WTC11 (cell line): ENCODE data around the gene ALOX12B. TPM values are rescaled to one million over a fixed set of nuclear protein-coding genes. Genes with fewer than 3 reads are reported as not detected.

Experiments
- ATAC-seq: fragments of 200-7000 bp; cut with Tn5 transposase; 2 replicates; pipeline ENCODE4 v1.10.0; 2021; ENCODE audit warnings: mild to moderate bottlenecking, moderate library complexity
- CTCF ChIA-PET: fragments of 300-600 bp; sonication (Branson Sonifier 250); formaldehyde crosslinking; loops from one replicate; lab custom pipeline; 2021; ENCODE audit warnings: antibody characterized with exemption; lab: Charles Lee
- POLR2A ChIA-PET: fragments of 350-600 bp; sonication (Branson Sonifier 250); formaldehyde crosslinking; loops from one replicate; lab custom pipeline; 2021; ENCODE audit warnings: antibody characterized with exemption; lab: Charles Lee
- DNase-seq: peaks from one replicate; pipeline ENCODE4 v3.0.0; 2021; ENCODE audit warnings: low spot score
- H3K27ac Mint-ChIP-seq: 2 replicates; pipeline ENCODE4 v1.8.0; 2021; ENCODE audit warnings: mixed read lengths
- H3K27me3 Mint-ChIP-seq: 2 replicates; pipeline ENCODE4 v1.8.0; 2021; ENCODE audit warnings: low read depth, mild to moderate bottlenecking, moderate library complexity, mixed read lengths
- H3K36me3 Mint-ChIP-seq: 2 replicates; pipeline ENCODE4 v1.8.0; 2021; ENCODE audit warnings: mixed read lengths
- H3K4me1 Mint-ChIP-seq: 2 replicates; pipeline ENCODE4 v1.8.0; 2022; ENCODE audit warnings: mixed read lengths
- H3K4me3 Mint-ChIP-seq: 2 replicates; pipeline ENCODE4 v1.8.0; 2021; ENCODE audit warnings: mild to moderate bottlenecking, moderate library complexity, mixed read lengths
- H3K9me3 Mint-ChIP-seq: 2 replicates; pipeline ENCODE4 v1.8.0; 2021; ENCODE audit warnings: mixed read lengths
- EMX1 ChIP-seq: fragments of 250-450 bp; sonication (Bioruptor Pico); IDR thresholded peaks from 2 replicates; pipeline ENCODE4 v1.8.0; 2021; ENCODE audit warnings: mild to moderate bottlenecking
- IRF2 ChIP-seq: sonication (generic); formaldehyde crosslinking; IDR thresholded peaks from 2 replicates; pipeline ENCODE4 v1.8.0; 2022; ENCODE audit warnings: low read depth, missing genetic modification reagents, borderline replicate concordance
- JUN ChIP-seq: sonication (generic); formaldehyde crosslinking; IDR thresholded peaks from 2 replicates; pipeline ENCODE4 v1.8.0; 2023; ENCODE audit warnings: mild to moderate bottlenecking, missing genetic modification reagents
- MAX ChIP-seq: sonication (generic); formaldehyde crosslinking; IDR thresholded peaks from 2 replicates; pipeline ENCODE4 v1.8.0; 2022; ENCODE audit warnings: mild to moderate bottlenecking, missing genetic modification reagents
- MXD4 ChIP-seq: fragments of 250-450 bp; sonication (Bioruptor Pico); IDR thresholded peaks from 2 replicates; pipeline ENCODE4 v1.8.0; 2021; ENCODE audit warnings: mild to moderate bottlenecking, moderate library complexity, borderline replicate concordance
- NFYB ChIP-seq: sonication (generic); formaldehyde crosslinking; conservative IDR thresholded peaks from 2 replicates; pipeline ENCODE4 v1.8.0; 2022; ENCODE audit warnings: low read depth, missing genetic modification reagents
- PRRX2 ChIP-seq: fragments of 250-450 bp; sonication (Bioruptor Pico); IDR thresholded peaks from 2 replicates; pipeline ENCODE4 v1.8.0; 2021; ENCODE audit warnings: mild to moderate bottlenecking
- SMAD3 ChIP-seq: sonication (generic); formaldehyde crosslinking; IDR thresholded peaks from 2 replicates; pipeline ENCODE4 v1.8.0; 2022; ENCODE audit warnings: missing genetic modification reagents, mild to moderate bottlenecking, borderline replicate concordance
- SMAD4 ChIP-seq: sonication (generic); formaldehyde crosslinking; IDR thresholded peaks from 2 replicates; pipeline ENCODE4 v1.8.0; 2022; ENCODE audit warnings: mild to moderate bottlenecking, missing genetic modification reagents
- ZNF396 ChIP-seq: fragments of 250-450 bp; sonication (Bioruptor Pico); IDR thresholded peaks from 2 replicates; pipeline ENCODE4 v1.8.0; 2021; ENCODE audit warnings: mild to moderate bottlenecking, moderate library complexity, borderline replicate concordance
- ZNF671 ChIP-seq: fragments of 250-450 bp; sonication (Bioruptor Pico); IDR thresholded peaks from 2 replicates; pipeline ENCODE4 v1.8.0; 2021; ENCODE audit warnings: mild to moderate bottlenecking
- total RNA-seq: library from RNA; stranded (reverse); gene quantifications from 3 replicates; pipeline ENCODE4 v1.2.3, GENCODE V29; 2021
- TF ChIP-seq, protein P1 (sequence below): sonication (generic); formaldehyde crosslinking; IDR thresholded peaks from 2 replicates; pipeline ENCODE4 v1.8.1; 2022; ENCODE audit warnings: mild to moderate bottlenecking, moderate library complexity, missing genetic modification reagents
- TF ChIP-seq, protein P2 (sequence below): sonication (generic); formaldehyde crosslinking; IDR thresholded peaks from 2 replicates; pipeline ENCODE4 v1.8.0; 2023; ENCODE audit warnings: mild to moderate bottlenecking, missing genetic modification reagents
- TF ChIP-seq, protein P3 (sequence below): sonication (generic); formaldehyde crosslinking; IDR thresholded peaks from 2 replicates; pipeline ENCODE4 v1.8.1; 2023; ENCODE audit warnings: mild to moderate bottlenecking, moderate library complexity, missing genetic modification reagents
- TF ChIP-seq, protein P4 (sequence below): sonication (generic); formaldehyde crosslinking; IDR thresholded peaks from 2 replicates; pipeline ENCODE4 v1.8.0; 2022; ENCODE audit warnings: mild to moderate bottlenecking, missing genetic modification reagents

Gene ALOX12B
- total RNA-seq, 1 experiment from 2014 or later, result 0.72 TPM

DNA sequence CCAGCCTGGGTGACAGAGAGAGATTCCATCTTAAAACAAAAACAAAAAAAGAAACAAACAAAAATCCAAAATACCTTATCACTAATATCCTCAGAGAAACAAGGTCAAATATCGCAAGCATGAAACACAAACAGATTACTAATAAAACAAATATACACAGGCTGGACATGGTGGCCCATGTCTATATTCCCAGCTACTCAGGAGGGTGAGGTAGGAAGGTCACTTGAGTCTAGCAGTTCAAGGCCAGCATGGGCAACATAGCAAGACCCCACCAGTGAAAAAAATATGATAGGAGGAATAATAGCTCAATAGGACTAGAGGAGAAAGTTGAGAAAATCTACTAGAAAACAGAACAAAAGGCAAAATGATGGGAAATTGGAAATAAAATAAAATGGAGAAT is 55.6 kb downstream of the ALOX12B start (continued):
- TF ChIP-seq, protein P1, sequence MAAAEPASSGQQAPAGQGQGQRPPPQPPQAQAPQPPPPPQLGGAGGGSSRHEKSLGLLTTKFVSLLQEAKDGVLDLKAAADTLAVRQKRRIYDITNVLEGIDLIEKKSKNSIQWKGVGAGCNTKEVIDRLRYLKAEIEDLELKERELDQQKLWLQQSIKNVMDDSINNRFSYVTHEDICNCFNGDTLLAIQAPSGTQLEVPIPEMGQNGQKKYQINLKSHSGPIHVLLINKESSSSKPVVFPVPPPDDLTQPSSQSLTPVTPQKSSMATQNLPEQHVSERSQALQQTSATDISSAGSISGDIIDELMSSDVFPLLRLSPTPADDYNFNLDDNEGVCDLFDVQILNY (CRISPR knock-in tag), result no peak
- TF ChIP-seq NFYB (CRISPR knock-in tag), result no peak
- no peak for TF ChIP-seq ZNF396 (CRISPR knock-in tag)
- TF ChIP-seq, protein P2, sequence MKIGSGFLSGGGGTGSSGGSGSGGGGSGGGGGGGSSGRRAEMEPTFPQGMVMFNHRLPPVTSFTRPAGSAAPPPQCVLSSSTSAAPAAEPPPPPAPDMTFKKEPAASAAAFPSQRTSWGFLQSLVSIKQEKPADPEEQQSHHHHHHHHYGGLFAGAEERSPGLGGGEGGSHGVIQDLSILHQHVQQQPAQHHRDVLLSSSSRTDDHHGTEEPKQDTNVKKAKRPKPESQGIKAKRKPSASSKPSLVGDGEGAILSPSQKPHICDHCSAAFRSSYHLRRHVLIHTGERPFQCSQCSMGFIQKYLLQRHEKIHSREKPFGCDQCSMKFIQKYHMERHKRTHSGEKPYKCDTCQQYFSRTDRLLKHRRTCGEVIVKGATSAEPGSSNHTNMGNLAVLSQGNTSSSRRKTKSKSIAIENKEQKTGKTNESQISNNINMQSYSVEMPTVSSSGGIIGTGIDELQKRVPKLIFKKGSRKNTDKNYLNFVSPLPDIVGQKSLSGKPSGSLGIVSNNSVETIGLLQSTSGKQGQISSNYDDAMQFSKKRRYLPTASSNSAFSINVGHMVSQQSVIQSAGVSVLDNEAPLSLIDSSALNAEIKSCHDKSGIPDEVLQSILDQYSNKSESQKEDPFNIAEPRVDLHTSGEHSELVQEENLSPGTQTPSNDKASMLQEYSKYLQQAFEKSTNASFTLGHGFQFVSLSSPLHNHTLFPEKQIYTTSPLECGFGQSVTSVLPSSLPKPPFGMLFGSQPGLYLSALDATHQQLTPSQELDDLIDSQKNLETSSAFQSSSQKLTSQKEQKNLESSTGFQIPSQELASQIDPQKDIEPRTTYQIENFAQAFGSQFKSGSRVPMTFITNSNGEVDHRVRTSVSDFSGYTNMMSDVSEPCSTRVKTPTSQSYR (CRISPR knock-in tag), result no peak
- TF ChIP-seq SMAD4, result no peak
- no peak for TF ChIP-seq ZNF671 (CRISPR knock-in tag)
- no peak for TF ChIP-seq SMAD3 (CRISPR knock-in tag)
- no peak for TF ChIP-seq JUN (CRISPR knock-in tag)
- TF ChIP-seq EMX1, result no peak
- TF ChIP-seq MXD4 (CRISPR knock-in tag), result no peak

GRCh38 chr17:8031261-8031661 is 56.3 kb downstream of the ALOX12B start:
- H3K4me3 Mint-ChIP-seq, result no peak overlapping the region
- ATAC-seq (no peak), DNase-seq (no peak)
- H3K36me3 Mint-ChIP-seq, result no peaks in the 10 kb centered on the region
- no peak overlapping the region for H3K27ac Mint-ChIP-seq
- H3K4me1 Mint-ChIP-seq, result peaks cover 4% of the 10 kb centered on the region
- POLR2A ChIA-PET, result no interaction called here
- CTCF ChIA-PET, result interaction anchor here (0.8 to 2.4 kb wide), 4 partner anchors 10 to 41 kb away, joined by 3 to 9 read pairs (median 6); no protein-coding TSS in a partner anchor
- H3K27me3 Mint-ChIP-seq, result peaks cover 17% of the 10 kb centered on the region
- H3K9me3 Mint-ChIP-seq, result no peaks in the 10 kb centered on the region
- no peak for TF ChIP-seq MAX (CRISPR knock-in tag)
- no peak for TF ChIP-seq PRRX2
- TF ChIP-seq IRF2 (CRISPR knock-in tag), result no peak
- TF ChIP-seq, protein P2 (CRISPR knock-in tag), result no peak
- TF ChIP-seq, protein P3, sequence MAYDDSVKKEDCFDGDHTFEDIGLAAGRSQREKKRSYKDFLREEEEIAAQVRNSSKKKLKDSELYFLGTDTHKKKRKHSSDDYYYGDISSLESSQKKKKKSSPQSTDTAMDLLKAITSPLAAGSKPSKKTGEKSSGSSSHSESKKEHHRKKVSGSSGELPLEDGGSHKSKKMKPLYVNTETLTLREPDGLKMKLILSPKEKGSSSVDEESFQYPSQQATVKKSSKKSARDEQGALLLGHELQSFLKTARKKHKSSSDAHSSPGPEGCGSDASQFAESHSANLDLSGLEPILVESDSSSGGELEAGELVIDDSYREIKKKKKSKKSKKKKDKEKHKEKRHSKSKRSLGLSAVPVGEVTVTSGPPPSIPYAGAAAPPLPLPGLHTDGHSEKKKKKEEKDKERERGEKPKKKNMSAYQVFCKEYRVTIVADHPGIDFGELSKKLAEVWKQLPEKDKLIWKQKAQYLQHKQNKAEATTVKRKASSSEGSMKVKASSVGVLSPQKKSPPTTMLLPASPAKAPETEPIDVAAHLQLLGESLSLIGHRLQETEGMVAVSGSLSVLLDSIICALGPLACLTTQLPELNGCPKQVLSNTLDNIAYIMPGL (CRISPR knock-in tag), result no peak
- TF ChIP-seq, protein P4, sequence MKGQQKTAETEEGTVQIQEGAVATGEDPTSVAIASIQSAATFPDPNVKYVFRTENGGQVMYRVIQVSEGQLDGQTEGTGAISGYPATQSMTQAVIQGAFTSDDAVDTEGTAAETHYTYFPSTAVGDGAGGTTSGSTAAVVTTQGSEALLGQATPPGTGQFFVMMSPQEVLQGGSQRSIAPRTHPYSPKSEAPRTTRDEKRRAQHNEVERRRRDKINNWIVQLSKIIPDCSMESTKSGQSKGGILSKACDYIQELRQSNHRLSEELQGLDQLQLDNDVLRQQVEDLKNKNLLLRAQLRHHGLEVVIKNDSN, result no peak
- no peak for TF ChIP-seq JUN (CRISPR knock-in tag)
